HEK293T (cell line): ENCODE measurements around the gene RRP15.

Experiments used
- BHLHE40 ChIP-seq: fragments of 450-650 bp; IDR thresholded peaks from 2 replicates; pipeline ENCODE4 v1.6.1; 2016; ENCODE audit warnings: mild to moderate bottlenecking, moderate library complexity, borderline replicate concordance
- CTBP1 ChIP-seq: fragments of 450-650 bp; IDR thresholded peaks from 2 replicates; pipeline ENCODE4 v1.6.1; 2016; ENCODE audit warnings: borderline replicate concordance
- ELF4 ChIP-seq: fragments of 450-650 bp; IDR thresholded peaks from 2 replicates; pipeline ENCODE4 v1.6.1; 2017; ENCODE audit warnings: antibody characterized with exemption
- FOXA1 ChIP-seq: fragments of 450-650 bp; IDR thresholded peaks from 2 replicates; pipeline ENCODE4 v1.6.1; 2016; ENCODE audit warnings: mild to moderate bottlenecking
- FOXK2 ChIP-seq: fragments of 450-650 bp; IDR thresholded peaks from 2 replicates; pipeline ENCODE4 v1.6.1; 2016; ENCODE audit warnings: mild to moderate bottlenecking
- FOXM1 ChIP-seq: fragments of 450-650 bp; IDR thresholded peaks from 2 replicates; pipeline ENCODE4 v1.6.1; 2017; ENCODE audit warnings: mild to moderate bottlenecking, borderline replicate concordance
- NFRKB ChIP-seq: fragments of 450-650 bp; IDR thresholded peaks from 2 replicates; pipeline ENCODE4 v1.6.1; 2016; ENCODE audit warnings: mild to moderate bottlenecking, moderate library complexity
- PKNOX1 ChIP-seq: fragments of 450-650 bp; IDR thresholded peaks from 2 replicates; pipeline ENCODE4 v1.6.1; 2016
- SP1 ChIP-seq: fragments of 450-650 bp; IDR thresholded peaks from 2 replicates; pipeline ENCODE4 v1.6.1; 2017
- SUZ12 ChIP-seq: fragments of 450-650 bp; IDR thresholded peaks from 2 replicates; pipeline ENCODE4 v1.6.1; 2016; ENCODE audit warnings: mild to moderate bottlenecking
- TARDBP ChIP-seq: fragments of 450-650 bp; IDR thresholded peaks from 2 replicates; pipeline ENCODE4 v1.6.1; 2016
- ZNF384 ChIP-seq: fragments of 450-650 bp; IDR thresholded peaks from 2 replicates; pipeline ENCODE4 v1.6.1; 2016

- TF ChIP-seq PKNOX1, result no peak
- no peak for TF ChIP-seq FOXK2
- TF ChIP-seq SP1, result no peak
- no peak for TF ChIP-seq FOXM1
- TF ChIP-seq TARDBP, result no peak
- TF ChIP-seq BHLHE40, result no peak
- TF ChIP-seq SUZ12, result no peak
- no peak for TF ChIP-seq ZNF384
- no peak for TF ChIP-seq FOXA1
- TF ChIP-seq ELF4, result no peak
- TF ChIP-seq CTBP1, result no peak
- no peak for TF ChIP-seq NFRKB
Measured at GRCh38 chr1:218317061-218317460, 32.0 kb downstream of the RRP15 start.
